GM12878 (cell line): ENCODE measurements around the gene HSF4. TPM values are rescaled to one million over a fixed set of nuclear protein-coding genes. Genes with fewer than 3 reads are reported as not detected.

Source experiments
- ATAC-seq: fragments of 200-7000 bp; cut with Tn5 transposase; 3 replicates; pipeline ENCODE4 v1.9.1; 2020; ENCODE audit warnings: mild to moderate bottlenecking, moderate library complexity
- BruUV-seq: library from RNA; stranded (reverse); fragments of 400-500 nt; replicated peaks from 2 replicates; lab custom pipeline; 2021; lab: Mats Ljungman, UMichigan
- CTCF ChIA-PET: fragments of 300-600 bp; sonication (Branson Sonifier 250); formaldehyde crosslinking; extraction: SDS; loops from one replicate; lab custom pipeline; 2021; ENCODE audit warnings: inconsistent platforms; lab: Yijun Ruan, JAX
- POLR2A ChIA-PET: fragments of 350-600 bp; formaldehyde crosslinking; extraction: SDS; loops from one replicate; lab custom pipeline; 2021; ENCODE audit warnings: inconsistent platforms; lab: Charles Lee
- RAD21 ChIA-PET: fragments of 300-600 bp; sonication (Branson Sonifier 250); formaldehyde crosslinking; loops from one replicate; lab custom pipeline; 2023; ENCODE audit warnings: antibody characterized with exemption; ENCODE audit not compliant: unreplicated experiment; lab: Charles Lee
- SMC1A ChIA-PET: fragments of 300-600 bp; sonication (Branson Sonifier 250); formaldehyde crosslinking; loops from one replicate; lab custom pipeline; 2023; ENCODE audit not compliant: unreplicated experiment, uncharacterized antibody; lab: Charles Lee
- DNase-seq: peaks from one replicate; pipeline ENCODE4 v3.0.0-alpha.2; 2011; ENCODE audit warnings: low read depth, low spot score
- FAIRE-seq: peaks from 3 replicates; lab custom pipeline; 2011; peaks lifted over from hg19 to GRCh38; lab: Jason Lieb, UNC
- H2AFZ ChIP-seq: 2 replicates; pipeline ENCODE4 v1.6.0; 2011; ENCODE audit warnings: low read depth, low read length, control low read depth; ENCODE audit not compliant: control insufficient read depth
- H3K27ac ChIP-seq: 2 replicates; pipeline ENCODE4 v1.5.1; 2011; ENCODE audit warnings: control low read depth; ENCODE audit not compliant: control insufficient read depth, insufficient read depth
- H3K27me3 ChIP-seq, 2 experiments: replicated peaks in 1 of 2; 2 replicates each; pipeline versions ENCODE4 v1.6.0 to v1.6.1; 2011; ENCODE audit warnings: low read length in 1 of 2; ENCODE audit not compliant: control insufficient read depth in 2 of 2, insufficient read depth in 2 of 2
- H3K36me3 ChIP-seq, 2 experiments: 2 replicates each; pipeline ENCODE4 v1.5.1; 2011; ENCODE audit warnings: low read length in 1 of 2; ENCODE audit not compliant: control insufficient read depth in 2 of 2, insufficient read depth in 2 of 2
- H3K4me1 ChIP-seq: 2 replicates; pipeline ENCODE4 v1.6.1; 2011; ENCODE audit warnings: mild to moderate bottlenecking, low read length, moderate library complexity, mixed read lengths; ENCODE audit not compliant: control insufficient read depth, insufficient read depth
- H3K4me2 ChIP-seq: 2 replicates; pipeline ENCODE4 v1.6.0; 2011; ENCODE audit warnings: control low read depth; ENCODE audit not compliant: control insufficient read depth, insufficient read depth
- H3K4me3 ChIP-seq: fragments of 200-600 bp; sonication (generic); 2 replicates; pipeline ENCODE4 v1.5.1; 2016
- H3K79me2 ChIP-seq: 2 replicates; pipeline ENCODE4 v1.6.0; 2011; ENCODE audit warnings: low read length; ENCODE audit not compliant: control insufficient read depth, insufficient read depth
- H3K9ac ChIP-seq: 2 replicates; pipeline ENCODE4 v1.8.0; 2011; ENCODE audit warnings: low read length, control low read depth, mixed read lengths; ENCODE audit not compliant: control insufficient read depth, insufficient read depth
- H3K9me3 ChIP-seq: replicated peaks from 3 replicates; pipeline ENCODE4 v1.5.1; 2011; ENCODE audit warnings: mild to moderate bottlenecking, low read length; ENCODE audit not compliant: control insufficient read depth, insufficient read depth
- H4K20me1 ChIP-seq: 2 replicates; pipeline ENCODE4 v1.6.0; 2011; ENCODE audit not compliant: control insufficient read depth, insufficient read depth
- CREM ChIP-seq: IDR thresholded peaks from 2 replicates; pipeline ENCODE4 v1.6.1; 2014; ENCODE audit warnings: antibody characterized with exemption, low read depth
- CUX1 ChIP-seq: IDR thresholded peaks from 2 replicates; pipeline ENCODE4 v1.6.1; 2012; ENCODE audit warnings: improper control_type of control experiment, low read depth, low read length; ENCODE audit not compliant: insufficient replicate concordance
- MLLT1 ChIP-seq: fragments of 450-650 bp; IDR thresholded peaks from 2 replicates; pipeline ENCODE4 v1.6.1; 2016; ENCODE audit warnings: mild to moderate bottlenecking
- NBN ChIP-seq: fragments of 450-650 bp; IDR thresholded peaks from 2 replicates; pipeline ENCODE4 v1.6.1; 2016
- NKRF ChIP-seq: fragments of 450-650 bp; conservative IDR thresholded peaks from 2 replicates; pipeline ENCODE4 v1.6.1; 2017; ENCODE audit warnings: mild to moderate bottlenecking, moderate library complexity
- RAD51 ChIP-seq: fragments of 450-650 bp; IDR thresholded peaks from 2 replicates; pipeline ENCODE4 v1.6.1; 2016; ENCODE audit warnings: moderate library complexity, mild to moderate bottlenecking, inconsistent platforms
- ZNF622 ChIP-seq: fragments of 450-650 bp; IDR thresholded peaks from 2 replicates; pipeline ENCODE4 v1.6.1; 2017; ENCODE audit warnings: mild to moderate bottlenecking, inconsistent platforms
- WGBS: methylation state at CpG from one replicate; pipeline ENCODE4 v1.1.6; 2016; ENCODE audit warnings: low lambda C conversion rate; ENCODE audit not compliant: insufficient replicate concordance, insufficient coverage; ENCODE audit errors: missing lambda C conversion rate; 5-methylcytosine and 5-hydroxymethylcytosine counted together
- in situ Hi-C: fragments of 300-500 bp; cut with MboI; formaldehyde crosslinking; loops from 9 replicates; pipeline ENCODE4 v1.14.3; 2018; ENCODE audit warnings: mixed read lengths
- intact Hi-C: fragments of 100-400 bp; cut with micrococcal nuclease; formaldehyde crosslinking; loops from one replicate; pipeline ENCODE4 v1.14.2; 2022; ENCODE audit not compliant: unreplicated experiment
- polyA plus RNA-seq, 11 experiments: library from polyadenylated mRNA; depleted of rRNA in 4 of 11; unstranded in 6 of 11; stranded (reverse) in 5 of 11; fragments of >200 nt; fragmentation: Nextera tagmentation in 4 of 11; fragmentation: Illumina TruSeq in 1 of 11; extraction: Ambion mirVana in 4 of 11; extraction: Trizol in 1 of 11; gene quantifications; 1 replicate in 1 of 11; 2 replicates in 10 of 11; pipeline versions ENCODE4 v1.2.1 to v1.2.3, GENCODE V29; 2011 to 2016; ENCODE audit warnings: inconsistent platforms in 2 of 11, missing spikeins in 2 of 11, low read depth in 1 of 11
- total RNA-seq, 4 experiments: library from RNA; depleted of rRNA in 3 of 4; stranded (reverse); fragments of >200 nt in 3 of 4; fragmentation: Illumina TruSeq in 1 of 4; extraction: Trizol in 1 of 4; gene quantifications; 2 replicates each; pipeline versions ENCODE4 v1.2.1 to v1.2.3, GENCODE V29; 2013 to 2021
- TF ChIP-seq, protein P1 (sequence below): fragments of 150-350 bp; IDR thresholded peaks from 2 replicates; pipeline ENCODE4 v1.6.1; 2014; ENCODE audit warnings: mild to moderate bottlenecking, low read depth, low read length
- TF ChIP-seq, protein P2 (sequence below): fragments of 450-650 bp; IDR thresholded peaks from 2 replicates; pipeline ENCODE4 v1.6.1; 2014; ENCODE audit warnings: mild to moderate bottlenecking

The HSF4 gene
- total and polyA plus RNA-seq, 10 of the 15 experiments (the other 5 are each of a cell fraction or from before 2014, with no cell fraction given) = 0.31 to 9.9 (median 2.6) TPM; not detected in 1

DNA sequence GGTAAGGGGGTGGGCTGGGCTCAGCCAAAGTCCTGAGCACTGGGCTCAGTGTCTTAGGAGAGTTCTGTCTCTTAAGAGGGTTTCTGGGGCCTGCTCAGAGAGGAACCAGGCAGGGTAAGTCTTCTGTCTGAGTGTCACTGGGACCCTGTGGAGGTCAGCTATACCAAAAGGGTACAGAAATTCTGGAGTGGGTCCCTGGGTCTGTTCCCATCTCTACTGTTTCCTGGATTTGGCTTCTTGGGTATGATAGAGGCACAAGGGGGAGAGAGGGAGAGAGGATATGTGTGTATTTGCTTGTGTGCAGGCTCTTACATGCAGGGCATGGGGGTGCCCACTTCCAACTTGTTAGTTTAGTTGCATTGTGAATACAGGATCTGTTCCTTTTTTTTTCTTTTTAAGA, 29.0 kb downstream of the HSF4 start (continued):
- no peak for TF ChIP-seq MLLT1
- TF ChIP-seq NKRF = no peak
- TF ChIP-seq, protein P1, sequence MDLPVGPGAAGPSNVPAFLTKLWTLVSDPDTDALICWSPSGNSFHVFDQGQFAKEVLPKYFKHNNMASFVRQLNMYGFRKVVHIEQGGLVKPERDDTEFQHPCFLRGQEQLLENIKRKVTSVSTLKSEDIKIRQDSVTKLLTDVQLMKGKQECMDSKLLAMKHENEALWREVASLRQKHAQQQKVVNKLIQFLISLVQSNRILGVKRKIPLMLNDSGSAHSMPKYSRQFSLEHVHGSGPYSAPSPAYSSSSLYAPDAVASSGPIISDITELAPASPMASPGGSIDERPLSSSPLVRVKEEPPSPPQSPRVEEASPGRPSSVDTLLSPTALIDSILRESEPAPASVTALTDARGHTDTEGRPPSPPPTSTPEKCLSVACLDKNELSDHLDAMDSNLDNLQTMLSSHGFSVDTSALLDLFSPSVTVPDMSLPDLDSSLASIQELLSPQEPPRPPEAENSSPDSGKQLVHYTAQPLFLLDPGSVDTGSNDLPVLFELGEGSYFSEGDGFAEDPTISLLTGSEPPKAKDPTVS = no peak
- TF ChIP-seq, protein P2, sequence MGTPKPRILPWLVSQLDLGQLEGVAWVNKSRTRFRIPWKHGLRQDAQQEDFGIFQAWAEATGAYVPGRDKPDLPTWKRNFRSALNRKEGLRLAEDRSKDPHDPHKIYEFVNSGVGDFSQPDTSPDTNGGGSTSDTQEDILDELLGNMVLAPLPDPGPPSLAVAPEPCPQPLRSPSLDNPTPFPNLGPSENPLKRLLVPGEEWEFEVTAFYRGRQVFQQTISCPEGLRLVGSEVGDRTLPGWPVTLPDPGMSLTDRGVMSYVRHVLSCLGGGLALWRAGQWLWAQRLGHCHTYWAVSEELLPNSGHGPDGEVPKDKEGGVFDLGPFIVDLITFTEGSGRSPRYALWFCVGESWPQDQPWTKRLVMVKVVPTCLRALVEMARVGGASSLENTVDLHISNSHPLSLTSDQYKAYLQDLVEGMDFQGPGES = no peak

GRCh38 chr16:67194260-67194659, 29.7 kb downstream of the HSF4 start:
- DNase-seq = no peak
- WGBS = 96% methylated on average over 6 of the region's 6 CpGs
- Histone ChIP-seq H3K9ac (no peak overlapping the region), H4K20me1 (peaks cover 7% of the 10 kb centered on the region), H3K79me2 (peaks cover 23% of the 10 kb centered on the region), H3K36me3 (peaks cover 14 to 30% of the 10 kb centered on the region in 2 experiments), H3K4me1 (peaks cover 8% of the 10 kb centered on the region), H3K4me3 (peak overlapping the region; percentile 99; the same call in 1 of the 2 replicates), H2AFZ (no peak overlapping the region), H3K27me3 (no peaks in the 10 kb centered on the region), H3K27ac (no peak overlapping the region), H3K9me3 (no peaks in the 10 kb centered on the region), H3K4me2 (no peak overlapping the region)
- BruUV-seq = no TSS peak
- no peak for FAIRE-seq
- ChIA-PET POLR2A (interaction anchor here (0.6 to 4.7 kb wide), 3 partner anchors 8 to 157 kb away, joined by 3 to 22 read pairs (median 5); partner anchors contain the start of gene TMEM208), SMC1A (no interaction called here), RAD21 (no interaction called here), CTCF (interaction anchor here (0.8 to 1.7 kb wide), 4 partner anchors 9 to 240 kb away, joined by 3 to 4 read pairs (median 4); partner anchors contain the start of genes FHOD1 and TMEM208)
- ATAC-seq = no peak
- in situ Hi-C loops = no loop called here
- intact Hi-C loops = no loop called here
- TF ChIP-seq MLLT1 = no peak
- TF ChIP-seq ZNF622 = no peak
- no peak for TF ChIP-seq CREM
- TF ChIP-seq NBN = no peak
- TF ChIP-seq CUX1 = no peak
- no peak for TF ChIP-seq RAD51
